Measurements from ENCODE around the gene RAMP2.
"Not testable (repeated sequence)": the region's sequence is repeated elsewhere in the genome, so short reads cannot be mapped to it uniquely, and the experiment has no call there.

The RAMP2 gene

DNA sequence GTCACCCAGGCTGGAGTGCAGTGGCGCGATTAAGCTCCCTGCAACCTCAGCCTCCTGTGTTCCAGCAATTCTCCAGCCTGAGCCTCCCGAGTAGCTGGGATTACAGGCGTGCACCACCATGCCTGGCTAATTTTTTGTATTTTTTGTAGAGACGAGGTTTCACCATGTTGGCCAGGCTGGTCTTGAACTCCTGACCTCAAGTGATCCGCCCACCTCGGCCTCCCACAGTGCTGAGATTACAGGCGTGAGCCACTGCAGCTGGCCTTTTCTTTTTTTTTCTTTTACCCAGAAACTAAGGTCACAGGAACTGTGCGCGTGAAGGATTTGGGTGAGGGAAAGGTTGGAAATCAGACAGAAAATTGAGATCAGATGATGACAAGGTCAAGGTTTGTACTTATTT lies 8.9 kb downstream of the RAMP2 start:
- not testable (repeated sequence) for DNase-seq

DNA sequence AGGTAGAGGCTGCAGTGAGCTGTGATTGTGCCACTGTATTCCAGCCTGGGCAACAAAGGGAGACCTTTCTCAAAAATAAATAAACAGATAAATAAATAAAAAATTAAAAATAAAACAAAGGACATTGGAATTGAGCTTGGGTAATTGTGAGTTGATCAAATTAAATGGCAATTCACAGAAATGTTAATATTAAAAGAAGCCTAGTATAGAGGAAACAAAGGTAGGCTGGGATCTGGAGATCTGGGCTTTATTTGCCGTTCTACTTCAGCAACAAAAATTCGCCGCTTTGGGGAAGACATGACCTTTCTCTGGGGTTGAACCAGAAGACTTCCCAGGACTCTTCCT lies 11.9 kb downstream of the RAMP2 start:
- no peak for DNase-seq

DNA sequence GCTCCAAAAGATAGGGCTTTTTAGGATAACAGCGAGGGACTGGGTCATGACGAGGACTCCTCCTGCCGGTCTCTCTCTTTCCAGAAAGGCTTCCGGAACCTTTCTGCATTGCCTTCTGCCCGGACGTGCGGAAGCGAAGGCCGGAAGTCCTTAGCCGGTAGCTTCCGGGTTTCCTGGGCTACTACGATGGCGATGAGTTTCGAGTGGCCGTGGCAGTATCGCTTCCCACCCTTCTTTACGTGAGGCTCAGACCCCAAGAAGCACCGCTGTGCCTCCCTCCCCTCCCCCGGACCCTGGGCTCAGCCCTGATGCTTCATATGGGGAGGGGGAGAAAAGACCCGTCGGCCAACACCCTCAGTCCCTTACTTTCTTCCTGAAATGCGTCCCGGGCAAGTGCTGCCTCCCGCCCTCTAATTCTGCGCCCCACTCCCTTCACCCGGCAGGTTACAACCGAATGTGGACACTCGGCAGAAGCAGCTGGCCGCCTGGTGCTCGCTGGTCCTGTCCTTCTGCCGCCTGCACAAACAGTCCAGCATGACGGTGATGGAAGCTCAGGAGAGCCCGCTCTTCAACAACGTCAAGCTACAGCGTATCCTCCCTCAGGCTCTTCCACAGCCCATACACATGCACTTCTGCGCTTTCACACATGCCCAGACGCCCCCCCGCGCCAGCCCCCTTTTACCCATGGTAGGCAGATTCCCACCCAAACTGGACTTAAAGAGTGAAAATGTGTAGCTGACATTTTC lies 12.4 kb downstream of the RAMP2 start, which contains the start of gene VPS25:
VPS25 (plus strand) TSS at position 160 of the 746 bp plus-strand sequence; CDS start at position 187, 27 bp downstream.
- peak; percentile 91 for DNase-seq

DNA sequence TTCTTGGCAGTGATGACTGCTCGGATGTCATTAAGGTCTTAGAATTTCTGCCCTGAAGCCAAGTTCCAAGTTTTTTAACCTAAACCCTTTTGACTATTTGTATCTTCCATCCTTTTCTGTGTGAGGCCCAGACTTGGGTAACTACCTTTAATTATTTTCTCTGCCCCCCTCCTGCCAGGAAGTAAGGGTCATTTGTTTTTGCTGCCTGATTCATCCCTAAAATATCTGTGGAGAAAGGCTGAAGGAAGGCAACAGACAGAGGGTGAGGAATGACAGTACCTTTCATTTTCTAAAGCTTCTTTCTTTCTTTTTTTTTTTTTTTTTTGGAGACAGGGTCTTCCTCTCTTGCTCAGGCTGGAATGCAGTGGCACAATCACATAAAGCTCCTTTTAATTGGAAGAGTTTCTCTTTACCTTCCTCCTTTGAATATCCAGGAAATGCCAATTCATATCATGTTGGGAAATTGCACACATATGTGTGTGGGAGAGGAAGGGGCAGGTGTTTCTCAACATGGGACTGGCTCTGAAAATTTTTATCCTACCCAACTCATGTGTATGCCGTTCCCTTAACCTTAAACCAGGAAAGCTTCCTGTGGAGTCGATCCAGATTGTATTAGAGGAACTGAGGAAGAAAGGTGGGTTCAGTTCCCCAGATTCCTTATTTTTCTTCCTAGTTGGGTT lies 13.2 kb downstream of the RAMP2 start:
- no peak for DNase-seq

DNA sequence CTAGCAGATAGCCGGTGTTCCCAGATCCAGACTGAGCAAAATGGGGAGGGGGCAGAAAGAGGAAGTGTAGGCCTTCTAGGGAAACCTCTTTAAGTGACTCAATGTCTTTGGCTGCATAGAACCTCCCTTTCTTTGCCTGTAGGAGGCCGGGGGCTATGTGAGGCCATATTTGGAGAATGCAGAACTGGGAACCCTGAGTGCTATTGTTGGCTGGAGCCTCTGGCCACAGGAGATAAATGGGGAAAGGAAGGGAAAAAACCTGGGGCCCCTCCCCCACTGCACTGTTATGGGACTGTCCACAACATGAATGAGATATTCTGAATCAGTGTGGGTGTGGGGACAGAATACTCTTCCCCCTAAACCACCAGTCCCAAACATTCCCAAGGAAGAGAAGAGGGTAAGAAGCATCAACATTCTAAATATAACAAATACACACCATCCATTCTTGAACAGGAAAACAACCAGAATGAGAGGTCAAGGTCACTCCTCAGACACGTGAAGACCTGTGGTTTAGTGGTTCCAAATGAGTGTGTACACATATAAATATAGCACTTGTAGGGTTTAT lies 14.6 kb downstream of the RAMP2 start:
- DNase-seq = no peak

DNA sequence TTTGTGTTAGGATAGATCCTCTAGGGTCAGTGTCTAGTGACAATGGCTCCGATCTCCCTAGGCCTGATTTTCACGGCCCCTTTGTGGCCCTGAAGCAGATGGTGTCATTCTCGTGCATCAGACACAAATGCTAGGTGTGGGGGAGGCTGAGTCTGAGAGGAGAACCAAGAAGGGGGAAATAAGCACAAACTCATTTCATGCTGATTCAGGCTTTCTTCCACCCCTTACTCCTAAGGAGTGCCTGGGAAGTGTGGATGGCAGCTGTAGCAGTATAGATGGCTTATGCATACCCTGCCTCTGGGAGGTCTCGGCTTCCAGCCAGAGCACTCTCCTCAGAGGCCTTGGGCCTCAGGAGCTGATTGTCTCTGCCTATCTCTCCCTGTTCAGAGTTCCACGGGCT lies 17.5 kb downstream of the RAMP2 start:
- DNase-seq = no peak

DNA sequence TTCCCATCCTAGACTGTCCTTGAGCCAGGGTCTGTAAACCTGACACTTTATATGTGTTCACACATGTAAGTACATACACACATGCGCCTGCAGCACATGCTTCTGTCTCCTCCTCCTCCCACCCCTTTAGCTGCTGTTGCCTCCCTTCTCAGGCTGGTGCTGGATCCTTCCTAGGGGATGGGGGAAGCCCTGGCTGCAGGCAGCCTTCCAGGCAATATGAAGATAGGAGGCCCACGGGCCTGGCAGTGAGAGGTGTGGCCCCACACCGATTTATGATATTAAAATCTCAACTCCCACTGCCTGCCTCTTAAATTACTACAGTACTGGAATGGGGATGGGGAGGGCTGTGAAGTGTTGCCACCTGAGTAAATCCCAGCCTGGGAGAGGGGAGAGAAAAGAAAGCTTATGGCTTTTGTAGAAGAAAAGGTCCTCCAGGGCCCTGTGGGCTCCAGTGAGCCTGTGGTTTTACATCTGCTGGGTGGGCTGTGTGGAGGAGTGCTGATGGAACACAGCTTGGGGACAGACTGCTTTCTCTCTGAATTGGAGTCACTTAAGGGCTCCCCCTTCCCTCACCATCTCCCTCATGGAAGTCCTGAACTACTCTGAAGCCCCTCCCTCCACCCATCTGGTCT lies 18.4 kb downstream of the RAMP2 start:
- no peak for DNase-seq

DNA sequence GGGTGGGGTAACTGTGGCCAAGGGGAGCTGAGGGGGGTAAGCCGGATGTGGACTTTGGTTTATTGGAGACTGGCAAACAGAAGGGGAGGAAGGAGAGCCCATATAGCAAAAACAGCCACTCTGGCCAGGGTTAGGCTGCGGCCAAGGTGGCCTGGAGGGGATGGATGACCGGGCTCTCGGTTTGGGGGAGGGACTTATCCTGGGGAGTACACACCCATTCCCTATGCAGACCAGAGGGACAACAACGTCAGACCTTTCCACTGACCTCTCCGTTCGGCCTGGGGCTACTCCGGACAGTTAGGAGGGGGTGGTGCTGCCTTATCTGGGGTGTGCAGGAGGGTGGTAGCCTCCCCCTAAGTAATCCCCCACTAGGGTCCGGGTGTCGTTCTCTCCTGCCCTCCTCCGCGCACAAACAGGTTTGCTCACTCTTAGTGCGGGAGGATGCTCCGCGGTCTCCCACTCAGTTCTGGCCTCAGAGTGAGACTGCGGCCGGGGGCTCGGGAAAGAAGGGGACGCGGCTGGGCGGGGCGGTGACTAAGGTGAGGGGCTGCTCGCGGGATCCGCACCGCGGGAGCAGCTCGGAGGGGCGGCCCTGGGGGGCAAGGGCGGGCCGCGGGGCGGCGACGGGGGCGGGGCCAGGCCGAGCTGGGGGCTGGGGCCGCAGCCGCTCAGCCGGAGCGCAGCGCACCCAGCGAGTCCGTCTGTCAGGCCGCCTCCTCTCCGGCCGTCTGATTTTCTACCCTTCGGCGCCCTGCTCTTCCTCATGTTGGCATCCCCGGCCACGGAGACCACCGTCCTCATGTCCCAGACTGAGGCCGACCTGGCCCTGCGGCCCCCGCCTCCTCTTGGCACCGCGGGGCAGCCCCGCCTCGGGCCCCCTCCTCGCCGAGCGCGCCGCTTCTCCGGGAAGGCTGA lies 19.2 kb downstream of the RAMP2 start, which contains the start of gene WNK4:
WNK4 (plus strand) TSS at position 675 of the 915 bp plus-strand sequence; CDS start at position 764, 89 bp downstream.
- DNase-seq = no peak

DNA sequence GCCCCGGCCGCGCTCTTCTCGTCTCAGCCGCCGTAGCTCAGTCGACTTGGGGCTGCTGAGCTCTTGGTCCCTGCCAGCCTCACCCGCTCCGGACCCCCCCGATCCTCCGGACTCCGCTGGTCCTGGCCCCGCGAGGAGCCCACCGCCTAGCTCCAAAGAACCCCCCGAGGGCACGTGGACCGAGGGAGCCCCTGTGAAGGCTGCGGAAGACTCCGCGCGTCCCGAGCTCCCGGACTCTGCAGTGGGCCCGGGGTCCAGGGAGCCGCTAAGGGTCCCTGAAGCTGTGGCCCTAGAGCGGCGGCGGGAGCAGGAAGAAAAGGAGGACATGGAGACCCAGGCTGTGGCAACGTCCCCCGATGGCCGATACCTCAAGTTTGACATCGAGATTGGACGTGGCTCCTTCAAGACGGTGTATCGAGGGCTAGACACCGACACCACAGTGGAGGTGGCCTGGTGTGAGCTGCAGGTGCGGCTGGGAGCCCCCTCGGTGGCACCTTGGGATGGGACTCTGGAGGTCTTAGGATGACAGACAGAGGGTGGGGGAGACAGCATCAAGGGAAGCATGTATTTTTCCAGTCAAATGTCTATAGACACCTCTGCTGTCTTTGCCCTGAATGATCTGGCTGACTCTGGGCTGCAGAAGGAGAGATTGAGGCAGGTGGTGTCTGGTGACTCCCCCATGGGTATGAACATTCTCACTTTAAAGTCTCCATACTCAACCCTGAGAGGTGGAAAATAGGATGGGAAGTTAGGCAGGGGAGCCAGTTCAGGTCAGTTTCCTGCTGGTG lies 20.0 kb downstream of the RAMP2 start:
- DNase-seq = no peak

DNA sequence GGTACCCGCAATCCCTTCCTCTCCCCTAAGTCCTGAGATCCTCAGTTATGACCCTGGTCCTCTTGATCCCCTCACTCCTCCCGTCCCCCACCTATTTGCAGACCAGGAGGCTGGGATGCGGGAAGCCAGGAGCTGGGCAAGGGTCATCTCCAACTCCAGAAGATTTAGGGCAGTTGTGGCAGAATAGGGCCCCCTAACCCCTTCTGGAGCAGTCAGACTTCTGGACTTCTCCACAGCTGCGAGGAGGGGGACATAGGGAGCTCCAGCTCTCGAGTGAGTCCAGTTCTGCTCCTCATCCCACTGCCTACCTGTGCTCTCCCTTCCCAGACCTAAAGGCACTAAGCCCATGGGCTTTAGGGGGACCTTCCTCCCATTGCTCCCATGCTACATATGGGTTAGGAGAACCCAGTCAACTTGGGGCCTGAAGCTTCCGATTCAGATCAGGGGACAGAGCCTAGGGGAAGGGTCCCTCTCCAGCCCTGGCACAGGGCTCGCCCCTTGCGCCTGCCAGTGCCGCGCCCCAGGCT lies 20.7 kb downstream of the RAMP2 start:
- DNase-seq = no peak

DNA sequence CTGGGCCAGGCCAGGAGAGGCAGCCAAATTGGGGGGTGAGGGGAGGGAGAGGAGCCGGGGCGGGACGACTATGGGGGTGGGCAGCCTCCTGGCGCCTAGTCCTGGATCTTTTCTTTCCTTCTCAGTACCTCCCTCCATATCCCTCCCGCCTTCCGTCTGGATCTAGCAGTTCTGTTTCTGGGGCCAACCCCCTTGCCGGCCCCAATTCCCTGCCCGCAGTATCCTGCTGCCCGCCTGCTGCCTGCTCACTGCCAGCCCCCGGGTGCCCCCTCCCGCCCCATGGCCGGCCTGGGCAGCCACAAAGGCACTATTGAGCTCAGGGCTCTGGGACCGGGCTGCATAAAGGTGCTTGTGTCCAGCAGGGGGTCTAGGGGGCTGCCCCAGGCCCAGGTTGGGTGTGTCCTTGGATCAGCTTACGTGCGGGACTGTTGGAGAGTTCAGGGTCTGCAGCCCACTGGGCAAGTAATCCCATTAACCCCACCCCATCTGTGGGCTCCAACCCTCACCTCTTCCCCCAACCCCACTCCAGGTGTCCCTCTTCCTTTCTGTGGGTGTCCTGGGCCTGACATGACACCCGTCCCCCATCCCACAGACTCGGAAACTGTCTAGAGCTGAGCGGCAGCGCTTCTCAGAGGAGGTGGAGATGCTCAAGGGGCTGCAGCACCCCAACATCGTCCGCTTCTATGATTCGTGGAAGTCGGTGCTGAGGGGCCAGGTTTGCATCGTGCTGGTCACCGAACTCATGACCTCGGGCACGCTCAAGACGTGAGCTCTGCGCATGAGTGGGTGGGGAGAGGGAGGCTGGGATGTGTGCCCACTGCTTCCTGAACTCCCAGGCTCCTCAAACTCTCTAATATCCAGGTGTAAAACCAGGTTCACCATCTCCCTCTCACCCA lies 21.4 kb downstream of the RAMP2 start:
- no peak for DNase-seq

DNA sequence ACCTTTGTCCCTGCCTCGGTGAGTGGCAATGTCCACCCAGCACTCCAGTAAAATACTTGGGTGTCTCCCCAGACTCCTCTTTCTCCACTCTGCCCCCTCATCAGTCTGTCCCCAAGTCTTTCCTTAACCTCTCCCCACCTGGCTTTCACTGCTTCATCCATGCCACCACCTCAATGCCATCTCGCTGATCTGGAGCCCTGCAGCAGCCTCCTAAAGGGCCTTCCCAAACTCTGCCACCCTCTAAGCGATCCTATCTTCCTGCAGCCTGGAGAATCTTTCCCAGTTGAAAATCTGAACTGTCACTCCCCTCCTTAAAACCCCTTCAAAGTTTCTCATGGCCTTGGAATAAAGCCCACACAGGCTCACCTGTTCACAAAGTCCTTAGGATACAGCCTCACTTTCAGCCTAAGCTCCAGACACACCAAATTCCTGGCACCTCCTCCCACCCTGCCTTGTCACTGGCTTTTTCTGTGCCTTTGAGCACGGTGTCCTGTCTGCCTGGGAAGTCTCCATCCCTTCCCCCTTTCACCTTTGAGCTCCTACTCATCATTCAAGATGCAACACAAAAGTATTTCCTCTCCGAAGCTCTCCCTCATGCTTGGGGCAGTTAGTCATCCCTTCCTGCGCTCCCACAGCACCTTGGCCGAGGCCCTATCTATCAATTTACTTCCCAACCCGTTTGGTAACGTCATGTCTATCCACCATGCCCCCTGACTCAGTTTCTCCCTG lies 22.2 kb downstream of the RAMP2 start:
- no peak for DNase-seq

DNA sequence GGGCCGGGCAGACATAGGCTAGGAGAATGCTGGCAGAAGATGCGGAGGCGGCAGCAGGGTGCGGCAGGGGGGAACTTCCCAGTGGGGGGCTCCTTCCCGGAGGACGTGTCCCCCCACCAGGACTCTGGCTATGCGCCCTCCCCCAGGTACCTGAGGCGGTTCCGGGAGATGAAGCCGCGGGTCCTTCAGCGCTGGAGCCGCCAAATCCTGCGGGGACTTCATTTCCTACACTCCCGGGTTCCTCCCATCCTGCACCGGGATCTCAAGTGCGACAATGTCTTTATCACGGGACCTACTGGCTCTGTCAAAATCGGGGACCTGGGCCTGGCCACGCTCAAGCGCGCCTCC lies 22.7 kb downstream of the RAMP2 start:
- DNase-seq = no peak

DNA sequence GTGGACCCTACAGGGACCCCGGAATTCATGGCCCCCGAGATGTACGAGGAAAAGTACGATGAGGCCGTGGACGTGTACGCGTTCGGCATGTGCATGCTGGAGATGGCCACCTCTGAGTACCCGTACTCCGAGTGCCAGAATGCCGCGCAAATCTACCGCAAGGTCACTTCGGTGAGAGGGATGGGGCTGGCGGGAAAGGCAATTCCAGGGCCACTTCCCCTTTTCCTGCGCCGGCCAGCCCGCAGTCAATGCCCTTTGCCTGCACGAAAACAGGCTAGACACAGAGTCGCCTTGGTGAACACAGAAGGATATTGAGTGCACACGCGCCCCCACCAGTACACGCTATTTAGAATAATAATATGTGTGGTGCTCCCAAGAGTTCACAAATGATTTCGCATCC lies 23.4 kb downstream of the RAMP2 start:
- DNase-seq = no peak

DNA sequence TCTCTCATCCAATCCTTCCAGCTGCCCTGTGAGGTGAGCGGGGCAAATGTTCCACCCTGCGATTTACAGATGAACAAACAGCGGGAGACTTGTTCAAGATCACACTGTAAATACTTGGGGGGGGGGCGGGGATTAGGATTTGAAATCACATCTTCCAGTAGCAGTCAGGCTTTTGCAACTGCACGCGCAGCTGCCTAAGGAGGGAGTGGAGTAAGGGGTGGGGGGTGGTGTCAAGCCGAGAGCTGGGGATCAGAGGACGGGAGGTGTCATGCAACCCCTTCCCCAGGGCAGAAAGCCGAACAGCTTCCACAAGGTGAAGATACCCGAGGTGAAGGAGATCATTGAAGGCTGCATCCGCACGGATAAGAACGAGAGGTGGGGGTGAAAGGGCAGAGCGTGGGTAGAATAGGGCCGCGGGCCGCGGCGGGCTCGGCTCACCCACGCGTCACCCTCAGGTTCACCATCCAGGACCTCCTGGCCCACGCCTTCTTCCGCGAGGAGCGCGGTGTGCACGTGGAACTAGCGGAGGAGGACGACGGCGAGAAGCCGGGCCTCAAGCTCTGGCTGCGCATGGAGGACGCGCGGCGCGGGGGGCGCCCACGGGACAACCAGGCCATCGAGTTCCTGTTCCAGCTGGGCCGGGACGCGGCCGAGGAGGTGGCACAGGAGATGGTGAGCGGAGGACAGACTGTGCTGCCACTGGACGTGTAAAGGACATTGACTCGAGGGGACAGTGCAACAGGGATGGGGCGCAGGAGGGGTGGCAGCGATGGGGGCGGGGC lies 24.0 kb downstream of the RAMP2 start:
- DNase-seq = no peak

DNA sequence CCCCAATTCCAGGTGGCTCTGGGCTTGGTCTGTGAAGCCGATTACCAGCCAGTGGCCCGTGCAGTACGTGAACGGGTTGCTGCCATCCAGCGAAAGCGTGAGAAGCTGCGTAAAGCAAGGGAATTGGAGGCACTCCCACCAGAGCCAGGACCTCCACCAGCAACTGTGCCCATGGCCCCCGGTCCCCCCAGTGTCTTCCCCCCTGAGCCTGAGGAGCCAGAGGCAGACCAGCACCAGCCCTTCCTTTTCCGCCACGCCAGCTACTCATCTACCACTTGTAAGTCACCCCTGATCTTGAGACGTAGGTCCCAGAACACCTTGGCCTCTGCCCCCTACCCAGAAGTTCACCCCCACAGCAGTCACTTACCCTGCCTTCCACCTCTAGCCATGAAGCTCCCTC lies 26.2 kb downstream of the RAMP2 start:
- no peak for DNase-seq

DNA sequence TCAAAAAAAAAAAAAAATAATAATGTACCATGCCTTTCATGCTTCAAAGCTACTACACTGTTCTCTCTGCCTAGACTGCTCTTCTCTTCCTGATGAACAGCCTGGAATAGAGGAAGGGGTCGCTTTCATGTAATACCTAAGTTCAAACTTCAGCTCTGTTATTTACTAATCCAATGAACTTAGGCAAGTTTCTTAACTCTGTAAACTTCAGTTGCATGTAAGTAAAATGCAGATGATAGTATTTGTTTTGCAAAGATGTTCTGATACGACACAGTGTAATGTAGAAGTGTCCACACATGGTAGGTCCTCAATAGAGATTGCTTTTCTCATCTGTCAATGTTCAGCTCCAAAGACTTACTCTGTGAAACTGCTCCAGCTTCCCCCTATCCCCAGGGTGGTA lies 30.9 kb downstream of the RAMP2 start:
- no peak for DNase-seq

DNA sequence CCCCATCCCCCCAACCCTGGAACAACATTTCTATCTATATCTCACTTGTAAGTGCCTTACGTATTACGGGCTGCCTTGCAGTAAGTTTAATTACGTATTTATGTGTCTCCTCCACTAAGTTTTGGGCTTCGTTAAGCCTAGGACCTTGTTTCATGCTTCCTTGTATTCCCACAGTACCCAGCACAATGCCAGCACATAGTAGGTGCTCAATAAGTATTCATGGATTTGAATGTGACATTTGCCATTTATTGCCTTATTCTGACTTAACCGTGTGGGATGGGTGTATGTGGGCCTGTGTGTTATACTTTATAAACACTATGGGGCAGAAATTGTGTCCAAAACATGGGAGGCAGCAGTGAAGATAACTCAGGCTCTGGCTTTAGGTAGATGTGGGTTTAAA lies 31.5 kb downstream of the RAMP2 start:
- no peak for DNase-seq

DNA sequence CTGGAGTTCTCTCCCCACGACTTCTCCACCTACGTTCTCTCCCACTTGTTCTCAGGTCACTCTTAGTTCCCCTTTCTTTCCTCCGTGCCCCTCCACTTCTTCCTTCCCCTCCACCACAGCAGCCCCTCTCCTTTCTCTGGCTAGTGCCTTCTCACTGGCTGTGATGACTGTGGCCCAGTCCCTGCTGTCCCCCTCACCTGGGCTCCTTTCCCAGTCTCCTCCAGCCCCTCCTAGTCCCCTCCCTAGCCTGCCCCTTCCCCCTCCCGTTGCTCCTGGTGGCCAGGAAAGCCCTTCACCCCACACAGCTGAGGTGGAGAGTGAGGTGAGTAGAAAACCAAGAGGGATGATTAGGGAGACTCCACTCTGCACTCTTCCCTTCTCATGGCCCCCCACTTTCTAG lies 34.0 kb downstream of the RAMP2 start:
- no peak for DNase-seq

All from activated effector memory CD4-positive, alpha-beta T cell treated with anti-CD3 and anti-CD28 coated beads, Interleukin-2, amount 50 U/mL, for 16 hours (primary cell).